Activated CD4-positive, alpha-beta T cell treated with anti-CD3 and anti-CD28 coated beads for 1 hour (primary cell): ENCODE results near the gene C17orf113.
A peak's percentile ranks its signal among the peaks of the same experiment; 100 is the strongest.
"Not testable (repeated sequence)": the region's sequence is repeated elsewhere in the genome, so short reads cannot be mapped to it uniquely, and the experiment has no call there.

Source experiments
- DNase-seq: peaks from one replicate; pipeline ENCODE4 v3.0.0-alpha.2; 2020

The C17orf113 gene

GRCh38 chr17:42040818-42041217, 9.6 kb downstream of the C17orf113 start:
- no peak for DNase-seq

DNA sequence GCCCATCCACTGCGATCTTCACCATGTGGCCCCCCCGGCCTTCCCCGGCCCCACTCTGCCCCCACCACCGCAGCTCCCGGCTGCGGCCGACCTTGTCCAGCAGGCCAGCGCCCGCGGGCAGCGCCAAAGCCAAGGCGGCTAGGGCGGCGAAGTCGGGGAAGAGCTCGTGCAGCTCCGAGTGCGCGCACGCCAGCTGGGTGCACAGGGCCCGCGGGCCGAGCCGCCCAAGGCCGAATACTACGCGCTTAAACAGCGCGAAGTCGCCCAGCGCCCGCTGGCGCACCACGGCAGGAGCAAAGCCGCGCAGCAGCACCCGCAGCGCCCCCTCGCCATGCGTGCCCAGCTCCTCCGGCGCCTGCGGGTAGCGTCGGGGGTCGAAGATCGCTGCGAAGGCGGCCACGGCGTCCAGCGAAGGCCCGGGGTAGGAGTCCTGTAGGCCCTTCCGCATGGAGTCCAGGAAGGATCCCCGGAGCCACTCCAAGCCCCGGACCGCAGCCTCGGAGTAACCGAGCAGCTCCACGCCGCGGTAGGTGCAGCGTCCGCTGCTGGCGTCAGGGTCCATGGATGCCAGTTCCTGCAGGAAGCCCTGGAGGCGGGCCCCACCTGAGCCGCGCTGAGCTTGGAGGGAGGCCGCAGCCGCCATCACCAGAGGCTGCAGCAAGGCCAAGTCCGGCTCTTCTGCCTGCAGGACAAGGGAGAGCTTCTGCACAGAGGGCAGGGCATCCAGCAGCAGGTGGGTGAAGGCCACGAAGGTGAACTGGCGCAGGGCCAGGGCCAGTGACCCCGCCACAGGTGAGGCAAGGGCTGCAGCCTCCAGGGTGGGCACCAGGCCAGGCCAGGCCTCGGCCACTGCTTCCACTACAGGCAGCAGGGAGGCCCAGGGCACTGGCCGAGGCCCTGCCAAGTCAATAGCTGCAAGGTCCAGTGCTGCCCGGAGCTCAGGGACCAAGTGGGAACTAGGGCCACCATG, 10.3 kb downstream of the C17orf113 start:
- DNase-seq = no peak

DNA sequence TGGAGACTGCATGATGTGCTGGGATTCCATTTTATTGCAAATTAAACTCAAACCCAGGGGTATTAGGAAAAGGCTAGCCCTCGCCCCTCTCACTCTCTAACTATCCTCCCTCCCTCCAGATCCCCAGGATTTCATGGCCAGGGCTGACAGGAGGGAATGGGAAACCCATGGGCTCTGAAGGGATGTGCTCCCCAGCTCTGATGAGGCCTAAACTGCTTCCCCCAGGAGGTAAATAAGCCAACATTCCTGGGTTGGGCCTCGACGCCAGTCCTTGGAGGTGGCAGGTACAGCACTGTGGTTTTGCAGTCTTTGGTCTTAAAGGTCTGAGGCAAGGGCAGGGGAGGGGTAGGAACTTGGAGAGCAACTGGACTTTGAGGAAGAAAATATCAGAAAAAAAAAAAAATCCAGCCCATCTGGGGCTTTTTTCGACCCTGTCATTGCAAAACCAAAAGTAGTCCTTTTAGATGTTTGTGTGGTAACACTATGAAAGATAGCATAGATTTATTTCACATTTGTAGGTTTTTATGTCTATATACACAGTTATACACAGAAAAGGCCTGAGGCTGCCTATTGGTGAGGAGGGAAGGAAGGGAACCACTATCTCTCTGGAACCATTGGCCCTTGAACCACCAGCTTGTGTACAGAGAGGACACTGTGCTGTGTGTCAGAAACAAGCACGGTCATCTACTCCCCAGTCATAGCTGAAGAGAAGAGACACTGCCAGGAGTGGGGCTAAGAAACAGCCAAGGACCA, 12.0 kb downstream of the C17orf113 start:
- DNase-seq = no peak

GRCh38 chr17:42034059-42034458, 16.3 kb downstream of the C17orf113 start:
- no peak for DNase-seq

DNA sequence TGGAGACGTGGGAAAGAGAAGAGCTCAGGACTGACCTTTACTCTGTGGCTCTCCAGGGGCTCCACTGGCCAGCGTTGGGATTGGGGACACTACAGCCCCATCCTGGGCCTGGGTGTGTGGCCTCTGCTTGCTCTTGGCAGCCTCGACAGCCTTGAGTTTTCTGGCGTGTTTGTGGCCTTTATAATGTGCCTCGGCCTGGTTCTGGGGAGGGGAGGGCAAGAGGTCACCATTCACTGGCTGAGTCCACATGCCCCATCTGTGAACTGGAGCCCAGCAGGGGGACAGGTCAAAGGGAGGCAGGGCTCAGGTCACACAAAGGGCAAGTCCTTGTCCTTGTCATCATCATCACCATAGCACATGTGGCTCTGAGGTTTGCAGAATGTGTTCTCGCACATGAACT, 18.8 kb downstream of the C17orf113 start:
- DNase-seq = no peak

DNA sequence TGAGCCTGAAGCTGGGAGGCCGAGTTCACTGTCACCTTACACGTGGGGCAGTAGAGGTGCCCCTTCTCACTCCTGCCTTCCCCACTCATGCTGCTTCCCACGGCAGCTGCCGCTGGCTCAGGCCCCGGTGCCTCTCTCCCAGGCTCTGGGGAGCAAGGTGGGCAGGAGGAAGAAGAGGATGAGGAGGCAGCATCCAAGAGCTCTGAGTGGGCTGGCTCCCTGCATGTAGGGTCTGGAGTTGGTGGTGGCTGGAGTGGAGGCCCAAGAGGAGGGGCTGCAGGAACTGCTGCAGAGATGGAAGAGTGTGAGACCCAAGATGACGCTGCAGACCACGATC, 21.6 kb downstream of the C17orf113 start:
- no peak for DNase-seq

GRCh38 chr17:42027961-42028790, 22.2 kb downstream of the C17orf113 start:
- DNase-seq = no peak

- no peak for DNase-seq
Observed at GRCh38 chr17:42027590-42027889, 22.9 kb downstream of the C17orf113 start.

- no peak for DNase-seq
Observed at GRCh38 chr17:42026857-42027589, 23.4 kb downstream of the C17orf113 start.

DNA sequence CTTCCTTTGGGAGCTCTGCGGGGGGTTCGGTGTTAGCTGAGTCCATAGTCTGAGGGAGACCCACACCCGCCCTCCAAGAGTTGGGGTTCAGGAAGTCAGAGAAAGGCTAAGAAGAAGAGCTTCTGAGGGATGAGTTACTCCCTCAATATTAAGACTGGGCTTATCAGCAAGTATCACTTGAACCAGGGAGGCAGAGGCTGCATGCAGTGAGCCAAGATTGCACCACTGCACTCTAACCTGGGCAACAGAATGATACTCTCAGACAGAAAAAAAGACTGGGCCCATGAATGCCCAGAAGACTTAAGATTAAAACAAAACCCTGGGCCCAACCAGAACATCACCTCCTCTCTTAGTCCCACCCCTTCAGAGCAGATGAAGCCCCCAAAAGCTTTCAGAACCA, 24.5 kb downstream of the C17orf113 start:
- DNase-seq = no peak

- DNase-seq = no peak
Observed at GRCh38 chr17:42025191-42025579, 25.2 kb downstream of the C17orf113 start.

GRCh38 chr17:42023524-42024349, 26.7 kb downstream of the C17orf113 start:
- no peak for DNase-seq

DNA sequence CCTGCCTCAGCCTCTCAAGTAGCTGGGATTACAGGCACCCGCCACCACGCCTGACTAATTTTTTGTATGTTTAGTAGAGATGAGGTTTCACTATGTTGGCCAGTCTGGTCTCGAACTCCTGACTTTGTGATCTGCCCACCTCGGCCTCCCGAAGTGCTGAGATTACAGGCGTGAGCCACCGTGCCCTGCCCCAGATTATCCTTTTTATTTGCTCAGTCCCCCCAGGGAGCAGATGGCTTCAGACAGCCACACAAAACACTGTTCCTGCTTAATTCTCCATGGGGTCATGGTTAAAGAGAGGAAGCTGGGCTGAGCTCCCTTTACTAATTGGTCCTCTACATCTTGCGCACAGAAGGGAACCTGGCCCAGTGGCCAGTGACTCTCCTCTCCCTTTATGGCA, 29.6 kb downstream of the C17orf113 start:
- not testable (repeated sequence) for DNase-seq

DNA sequence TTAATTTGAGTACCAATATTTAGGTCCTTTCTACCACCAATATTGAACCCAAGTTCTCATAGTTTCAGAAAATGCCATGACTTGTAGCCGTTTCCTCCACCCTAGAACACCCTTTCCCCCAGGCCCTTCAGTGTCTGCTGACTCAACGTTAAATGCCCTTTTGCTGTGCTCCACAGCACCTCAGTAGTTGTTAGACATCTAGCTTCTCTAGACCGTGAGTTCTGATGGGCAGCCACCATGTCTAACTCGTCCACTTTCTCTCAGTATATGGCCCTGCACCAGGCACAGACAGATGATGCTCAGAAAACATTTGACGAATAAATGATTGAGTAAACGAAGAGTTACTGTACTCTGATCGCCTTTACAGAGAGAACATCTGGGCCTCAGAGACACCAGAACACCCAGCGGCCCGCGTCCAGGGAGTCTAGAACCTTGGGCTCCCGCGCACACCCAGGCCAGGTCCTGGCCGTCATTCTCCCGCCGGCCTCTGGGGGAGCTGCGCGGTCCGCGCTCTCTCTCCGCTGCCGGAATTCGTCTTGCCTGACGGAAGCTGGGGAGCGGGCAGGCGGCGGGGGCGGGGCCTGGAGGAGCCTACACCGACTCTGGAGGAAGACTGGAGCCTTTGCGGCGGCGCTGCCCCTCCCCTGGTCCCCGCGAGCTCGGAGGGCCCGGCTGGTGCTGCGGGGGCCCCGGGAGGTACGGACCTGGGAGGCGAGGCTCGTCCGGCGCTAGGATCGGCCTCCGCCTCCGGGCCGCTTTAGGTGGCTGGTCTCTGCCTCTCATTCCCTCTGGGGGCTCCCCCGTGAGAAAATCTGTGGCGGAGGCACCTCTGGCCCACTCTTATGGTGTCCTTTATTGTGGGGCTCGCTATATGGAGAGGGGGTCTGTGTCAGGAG, 30.6 kb downstream of the C17orf113 start, which contains the start of gene NKIRAS2:
NKIRAS2 (plus strand) TSS at position 582 of the 896 bp plus-strand sequence. CDS start 1,488 bp downstream, outside the sequence.
- peak; percentile 89 for DNase-seq

DNA sequence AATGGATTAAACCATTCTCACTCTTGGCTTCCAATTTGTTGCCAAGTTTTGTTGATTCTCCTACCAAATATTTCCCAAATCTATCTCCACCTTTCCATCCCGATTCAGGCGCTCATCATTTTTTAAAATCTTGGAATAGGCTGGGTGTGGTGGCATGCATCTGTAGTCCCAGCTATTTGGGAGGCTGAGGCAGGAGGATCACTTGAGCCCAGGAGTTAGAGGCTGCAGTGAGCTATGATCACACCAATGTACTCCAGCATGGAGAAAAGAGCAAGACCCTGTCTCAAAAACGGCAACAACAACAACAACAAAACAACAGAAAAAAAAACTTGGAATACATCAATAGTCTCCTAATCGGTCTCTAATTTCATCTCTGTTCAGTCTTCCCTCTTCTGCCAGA, 31.4 kb downstream of the C17orf113 start:
- no peak for DNase-seq

DNA sequence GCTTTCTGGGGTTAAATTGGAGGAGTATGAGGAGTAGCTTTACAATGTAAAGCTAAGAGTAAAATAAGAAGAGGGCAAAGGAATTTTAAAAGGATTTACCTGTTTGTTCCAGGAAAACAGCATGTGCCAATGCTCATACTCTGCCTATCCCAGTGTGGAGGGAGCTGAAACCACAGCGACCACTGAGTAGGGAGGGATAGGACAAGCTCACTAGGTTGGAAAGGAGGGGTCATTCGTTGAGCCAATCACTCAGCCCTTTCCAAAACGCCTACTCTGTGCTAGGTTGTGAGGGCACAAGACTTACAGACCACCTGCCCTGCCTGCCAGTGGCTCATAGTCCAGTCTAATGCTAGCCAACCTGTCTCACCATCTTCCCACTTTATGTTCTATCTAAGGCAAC, 32.1 kb downstream of the C17orf113 start:
- DNase-seq = no peak

DNA sequence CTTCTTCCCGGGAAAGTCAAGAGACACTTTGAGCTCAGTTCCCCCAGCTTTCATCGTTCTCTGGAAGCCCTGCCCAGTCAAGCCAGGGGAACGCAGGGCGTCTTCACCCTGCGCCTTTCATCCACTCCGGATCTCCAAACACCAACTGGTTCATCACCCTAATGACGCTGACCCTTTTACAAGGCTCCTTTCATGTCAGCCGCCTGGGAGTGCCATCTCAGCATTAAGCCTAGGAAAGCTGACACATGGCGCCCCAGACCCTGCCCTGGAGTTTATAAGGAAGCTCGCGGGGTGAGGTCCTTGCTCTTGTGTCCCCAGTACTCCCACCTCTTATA, 32.6 kb downstream of the C17orf113 start:
- DNase-seq = no peak

GRCh38 chr17:42016941-42017865, 33.2 kb downstream of the C17orf113 start, which contains the start of gene DNAJC7:
Gene DNAJC7, minus strand, starts transcription at chr17:42017439. Its CDS starts 23 bp downstream, at chr17:42017416.
- DNase-seq = peak; percentile 82

DNA sequence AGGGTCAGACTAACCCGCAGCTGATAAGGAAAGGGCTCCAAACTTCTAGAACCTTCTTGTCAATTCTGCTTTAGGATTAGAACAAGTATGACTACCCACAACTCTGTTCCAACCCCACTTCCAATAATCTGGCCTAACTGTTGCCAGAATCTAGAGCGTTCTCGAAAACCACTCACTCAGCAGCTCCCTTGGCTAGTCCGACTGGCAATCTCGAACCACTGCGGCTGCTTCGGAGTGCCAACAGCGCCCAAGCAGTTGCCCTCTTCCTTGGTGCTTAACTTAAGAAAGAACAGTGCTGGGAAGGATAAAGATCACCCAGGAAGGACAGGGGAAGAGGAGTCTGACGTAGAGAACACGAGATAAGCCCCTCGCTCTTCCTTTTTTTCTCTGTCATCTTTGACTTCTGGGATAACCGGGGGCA, 34.0 kb downstream of the C17orf113 start:
- no peak for DNase-seq
